Nephron (organoid): Measurements from ENCODE around the gene DCAKD.

ENCODE experiments used
- H3K27ac Mint-ChIP-seq, 3 experiments: 2 replicates each; pipeline ENCODE4 v1.8.0; 2020; ENCODE audit warnings: mixed read lengths in 3 of 3, mild to moderate bottlenecking in 2 of 3, moderate library complexity in 1 of 3
- H3K27me3 Mint-ChIP-seq: 2 replicates; pipeline ENCODE4 v1.8.0; 2021; ENCODE audit warnings: low read depth, mild to moderate bottlenecking, moderate library complexity, mixed read lengths
- H3K36me3 Mint-ChIP-seq: 2 replicates; pipeline ENCODE4 v1.8.0; 2020; ENCODE audit warnings: low read depth, mixed read lengths
- H3K4me1 Mint-ChIP-seq: 2 replicates; pipeline ENCODE4 v1.8.0; 2020; ENCODE audit warnings: mixed read lengths
- H3K4me3 Mint-ChIP-seq, 3 experiments: 2 replicates each; pipeline ENCODE4 v1.8.0; 2020; ENCODE audit warnings: mild to moderate bottlenecking in 3 of 3, mixed read lengths in 3 of 3, moderate library complexity in 2 of 3
- H3K9me3 Mint-ChIP-seq: 2 replicates; pipeline ENCODE4 v1.8.0; 2020; ENCODE audit warnings: mixed read lengths
- TF ChIP-seq, protein P1 (sequence below), 3 experiments: fragments of 200-600 bp; sonication (generic); IDR thresholded peaks; one replicate each; pipeline ENCODE4 v1.5.0; 2021; ENCODE audit warnings: antibody characterized with exemption in 3 of 3; ENCODE audit not compliant: unreplicated experiment in 3 of 3

Gene DCAKD

DNA sequence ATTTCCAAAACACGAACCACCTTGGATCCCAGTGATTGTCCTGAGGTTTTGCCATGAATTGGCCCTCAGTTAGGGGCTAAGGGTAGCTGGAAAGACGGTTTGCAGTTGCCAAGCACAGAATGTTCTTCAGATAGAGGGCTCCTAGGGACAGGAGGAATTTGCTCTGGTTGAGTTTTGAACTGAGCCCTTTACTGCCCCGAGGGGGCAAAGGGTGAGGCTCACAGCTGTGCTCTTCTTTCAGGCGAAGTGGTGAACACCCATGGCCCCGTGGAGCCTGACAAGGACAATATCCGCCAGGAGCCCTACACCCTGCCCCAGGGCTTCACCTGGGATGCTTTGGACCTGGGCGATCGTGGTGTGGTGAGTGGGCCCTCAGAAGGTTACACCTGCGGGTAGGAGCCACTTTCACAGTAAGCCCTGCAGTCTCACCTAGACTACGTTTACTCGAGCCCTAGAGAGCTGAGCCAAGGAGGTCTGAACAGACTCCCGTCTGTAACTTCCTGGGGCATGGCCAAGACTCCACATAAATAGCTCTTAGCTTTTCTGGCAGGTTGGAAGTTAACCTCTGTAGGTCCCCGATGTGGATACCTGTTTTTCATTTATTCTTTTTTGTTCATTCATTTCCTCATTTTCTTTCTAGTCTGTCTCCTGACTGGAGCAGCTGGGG is 42.1 kb upstream of the DCAKD start:
- Mint-ChIP-seq H3K4me1 (no peaks in the 10 kb centered on the region), H3K27me3 (peaks cover 4% of the 10 kb centered on the region), H3K36me3 (peaks cover 66% of the 10 kb centered on the region), H3K27ac (peak overlapping the region in 1 of 3 experiments; percentile 30), H3K9me3 (no peaks in the 10 kb centered on the region), H3K4me3 (no peak overlapping the region)
- TF ChIP-seq, protein P1, sequence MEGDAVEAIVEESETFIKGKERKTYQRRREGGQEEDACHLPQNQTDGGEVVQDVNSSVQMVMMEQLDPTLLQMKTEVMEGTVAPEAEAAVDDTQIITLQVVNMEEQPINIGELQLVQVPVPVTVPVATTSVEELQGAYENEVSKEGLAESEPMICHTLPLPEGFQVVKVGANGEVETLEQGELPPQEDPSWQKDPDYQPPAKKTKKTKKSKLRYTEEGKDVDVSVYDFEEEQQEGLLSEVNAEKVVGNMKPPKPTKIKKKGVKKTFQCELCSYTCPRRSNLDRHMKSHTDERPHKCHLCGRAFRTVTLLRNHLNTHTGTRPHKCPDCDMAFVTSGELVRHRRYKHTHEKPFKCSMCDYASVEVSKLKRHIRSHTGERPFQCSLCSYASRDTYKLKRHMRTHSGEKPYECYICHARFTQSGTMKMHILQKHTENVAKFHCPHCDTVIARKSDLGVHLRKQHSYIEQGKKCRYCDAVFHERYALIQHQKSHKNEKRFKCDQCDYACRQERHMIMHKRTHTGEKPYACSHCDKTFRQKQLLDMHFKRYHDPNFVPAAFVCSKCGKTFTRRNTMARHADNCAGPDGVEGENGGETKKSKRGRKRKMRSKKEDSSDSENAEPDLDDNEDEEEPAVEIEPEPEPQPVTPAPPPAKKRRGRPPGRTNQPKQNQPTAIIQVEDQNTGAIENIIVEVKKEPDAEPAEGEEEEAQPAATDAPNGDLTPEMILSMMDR (IDR thresholded peaks at IDR 0.05; ENCODE audit: unreplicated experiment in 3 of 3), result no peak

DNA sequence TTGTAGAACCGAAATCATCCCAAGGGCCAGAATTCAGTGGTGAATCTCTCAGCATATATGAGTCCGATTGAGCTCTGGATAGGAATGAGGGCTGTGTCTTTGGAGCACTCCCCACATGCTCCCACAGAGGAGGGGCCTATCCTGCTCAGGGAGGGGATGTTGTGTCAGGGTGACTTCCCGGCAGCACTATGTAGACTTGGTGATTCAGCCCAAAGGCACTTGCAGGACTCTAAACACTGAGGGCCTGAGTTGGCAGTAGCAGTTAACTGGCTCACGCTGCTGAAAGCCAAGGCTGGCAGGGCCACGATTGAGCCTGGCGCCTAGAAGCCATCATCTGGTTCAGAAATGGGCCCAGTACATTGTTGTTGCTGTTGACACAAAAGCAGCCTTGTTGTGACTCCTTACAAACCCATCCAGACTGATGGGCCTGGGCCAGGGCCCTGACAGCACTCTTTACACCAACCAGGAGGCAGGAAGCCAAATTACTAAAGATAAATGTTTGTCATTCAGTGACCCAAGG is 41.5 kb upstream of the DCAKD start:
- H3K4me1 Mint-ChIP-seq, result no peaks in the 10 kb centered on the region
- H3K27ac Mint-ChIP-seq, result peak overlapping the region in 1 of 3 experiments; percentile 30
- no peak overlapping the region for H3K4me3 Mint-ChIP-seq
- peaks cover 65% of the 10 kb centered on the region for H3K36me3 Mint-ChIP-seq
- no peaks in the 10 kb centered on the region for H3K9me3 Mint-ChIP-seq
- TF ChIP-seq, protein P1 (IDR thresholded peaks at IDR 0.05; ENCODE audit: unreplicated experiment in 3 of 3), result no peak
- peaks cover 2% of the 10 kb centered on the region for H3K27me3 Mint-ChIP-seq

DNA sequence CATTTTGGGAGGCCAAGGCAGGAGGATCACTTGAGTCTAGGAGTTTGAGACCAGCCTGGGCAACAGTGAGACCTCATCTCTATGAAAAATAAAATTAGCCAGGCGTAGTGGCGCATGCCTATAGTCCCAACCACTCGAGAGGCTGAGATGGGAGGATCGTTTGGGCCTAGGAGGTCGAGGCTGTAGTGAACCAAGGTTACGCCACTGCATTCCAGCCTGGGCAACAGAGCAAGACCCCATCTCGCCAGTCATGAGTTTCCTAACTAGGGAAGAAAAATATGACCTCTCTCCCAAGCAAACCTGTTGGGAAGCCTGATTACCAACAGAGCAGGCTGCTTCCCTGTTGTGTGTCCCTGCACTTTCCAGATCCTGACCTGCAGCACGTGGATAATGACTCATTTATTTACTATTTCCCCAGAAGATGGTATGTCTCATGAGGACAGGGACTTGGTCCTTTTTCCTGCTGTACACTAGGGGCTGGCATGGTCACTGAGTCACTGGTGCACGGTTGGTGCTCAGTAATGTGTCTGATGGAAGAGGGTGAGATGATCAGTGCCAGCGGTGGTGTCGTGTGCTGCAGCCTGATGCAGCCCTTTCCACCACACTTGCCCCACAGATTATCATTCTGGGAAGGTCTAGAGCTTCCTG is 40.5 kb upstream of the DCAKD start:
- Mint-ChIP-seq H3K4me3 (no peak overlapping the region), H3K27me3 (no peaks in the 10 kb centered on the region), H3K36me3 (peaks cover 65% of the 10 kb centered on the region), H3K4me1 (no peaks in the 10 kb centered on the region), H3K27ac (no peak overlapping the region), H3K9me3 (no peaks in the 10 kb centered on the region)
- TF ChIP-seq, protein P1 (IDR thresholded peaks at IDR 0.05; ENCODE audit: unreplicated experiment in 3 of 3), result no peak

DNA sequence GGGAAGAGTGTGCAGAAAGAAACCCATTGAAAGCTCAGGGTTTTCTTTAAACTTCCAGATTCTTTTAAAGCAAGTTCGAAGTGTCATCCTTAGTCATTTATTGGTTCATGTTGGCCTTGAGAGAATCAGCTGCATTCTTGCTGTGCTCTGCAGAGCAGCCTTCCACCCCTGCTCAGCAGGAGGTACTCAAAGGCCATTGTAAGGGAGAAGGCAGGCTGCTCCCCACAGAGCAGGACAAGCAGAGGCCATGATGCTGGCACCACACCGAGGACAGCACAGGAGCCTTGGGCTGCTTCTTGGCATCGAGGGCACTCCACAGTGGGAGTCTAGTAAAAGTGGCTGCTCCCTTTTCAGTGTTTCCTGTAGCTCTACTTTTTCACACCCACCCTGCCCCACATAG is 39.3 kb upstream of the DCAKD start:
- Mint-ChIP-seq H3K9me3 (no peaks in the 10 kb centered on the region), H3K4me3 (no peak overlapping the region), H3K27me3 (no peaks in the 10 kb centered on the region), H3K27ac (no peak overlapping the region), H3K4me1 (no peaks in the 10 kb centered on the region), H3K36me3 (peaks cover 62% of the 10 kb centered on the region)
- TF ChIP-seq, protein P1 (IDR thresholded peaks at IDR 0.05; ENCODE audit: unreplicated experiment in 3 of 3), result no peak

DNA sequence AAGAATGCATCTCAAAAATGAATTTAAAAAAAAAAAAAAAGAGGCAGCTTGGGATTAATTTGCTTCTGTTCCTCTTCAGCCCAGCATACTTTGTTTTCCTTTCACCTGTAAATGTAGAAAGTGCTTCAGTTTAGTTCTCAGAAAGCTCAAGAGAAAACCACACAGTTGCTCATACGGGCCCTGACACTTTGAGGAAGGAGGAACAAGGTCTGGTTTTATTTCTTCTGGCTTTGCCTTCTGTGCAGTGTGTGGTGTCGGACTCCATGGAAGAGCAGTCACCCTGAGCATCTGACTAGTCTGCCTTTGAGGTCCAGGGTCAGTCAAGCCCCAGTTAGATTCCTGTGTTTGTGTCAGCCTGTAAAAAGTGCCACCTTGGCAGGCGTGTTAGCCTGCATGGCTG is 37.3 kb upstream of the DCAKD start:
- H3K4me1 Mint-ChIP-seq, result no peaks in the 10 kb centered on the region
- no peak overlapping the region for H3K27ac Mint-ChIP-seq
- peaks cover 60% of the 10 kb centered on the region for H3K36me3 Mint-ChIP-seq
- H3K4me3 Mint-ChIP-seq, result no peak overlapping the region
- H3K27me3 Mint-ChIP-seq, result no peaks in the 10 kb centered on the region
- TF ChIP-seq, protein P1 (IDR thresholded peaks at IDR 0.05; ENCODE audit: unreplicated experiment in 3 of 3), result no peak
- H3K9me3 Mint-ChIP-seq, result no peaks in the 10 kb centered on the region
